IPS-15b (cell line): ENCODE data around the gene CYSRT1.

Source experiments
- H3K27me3 ChIP-seq: one replicate; pipeline ENCODE4 v1.6.1; 2013; ENCODE audit warnings: low read length; ENCODE audit not compliant: control insufficient read depth, insufficient read depth
- H3K36me3 ChIP-seq: one replicate; pipeline ENCODE4 v1.6.1; 2013; ENCODE audit warnings: low read length; ENCODE audit not compliant: control insufficient read depth, insufficient read depth
- H3K4me1 ChIP-seq: one replicate; pipeline ENCODE4 v1.6.1; 2013; ENCODE audit warnings: mild to moderate bottlenecking, low read length; ENCODE audit not compliant: control insufficient read depth, insufficient read depth
- H3K4me3 ChIP-seq: one replicate; pipeline ENCODE4 v1.5.1; 2013; ENCODE audit warnings: low read depth, low read length
- H3K9ac ChIP-seq: one replicate; pipeline ENCODE4 v1.6.1; 2013; ENCODE audit warnings: low read depth, mild to moderate bottlenecking, low read length
- H3K9me3 ChIP-seq: one replicate; pipeline ENCODE4 v1.6.1; 2013; ENCODE audit warnings: mild to moderate bottlenecking, low read length; ENCODE audit not compliant: control insufficient read depth, insufficient read depth

The CYSRT1 gene

GRCh38 chr9:137216188-137216965 is 8.6 kb upstream of the CYSRT1 start:
- Histone ChIP-seq H3K27me3 (no peaks in the 10 kb centered on the region), H3K4me1 (no peaks in the 10 kb centered on the region), H3K36me3 (peaks cover 35% of the 10 kb centered on the region), H3K9me3 (no peaks in the 10 kb centered on the region), H3K9ac (no peak overlapping the region), H3K4me3 (no peak overlapping the region)

DNA sequence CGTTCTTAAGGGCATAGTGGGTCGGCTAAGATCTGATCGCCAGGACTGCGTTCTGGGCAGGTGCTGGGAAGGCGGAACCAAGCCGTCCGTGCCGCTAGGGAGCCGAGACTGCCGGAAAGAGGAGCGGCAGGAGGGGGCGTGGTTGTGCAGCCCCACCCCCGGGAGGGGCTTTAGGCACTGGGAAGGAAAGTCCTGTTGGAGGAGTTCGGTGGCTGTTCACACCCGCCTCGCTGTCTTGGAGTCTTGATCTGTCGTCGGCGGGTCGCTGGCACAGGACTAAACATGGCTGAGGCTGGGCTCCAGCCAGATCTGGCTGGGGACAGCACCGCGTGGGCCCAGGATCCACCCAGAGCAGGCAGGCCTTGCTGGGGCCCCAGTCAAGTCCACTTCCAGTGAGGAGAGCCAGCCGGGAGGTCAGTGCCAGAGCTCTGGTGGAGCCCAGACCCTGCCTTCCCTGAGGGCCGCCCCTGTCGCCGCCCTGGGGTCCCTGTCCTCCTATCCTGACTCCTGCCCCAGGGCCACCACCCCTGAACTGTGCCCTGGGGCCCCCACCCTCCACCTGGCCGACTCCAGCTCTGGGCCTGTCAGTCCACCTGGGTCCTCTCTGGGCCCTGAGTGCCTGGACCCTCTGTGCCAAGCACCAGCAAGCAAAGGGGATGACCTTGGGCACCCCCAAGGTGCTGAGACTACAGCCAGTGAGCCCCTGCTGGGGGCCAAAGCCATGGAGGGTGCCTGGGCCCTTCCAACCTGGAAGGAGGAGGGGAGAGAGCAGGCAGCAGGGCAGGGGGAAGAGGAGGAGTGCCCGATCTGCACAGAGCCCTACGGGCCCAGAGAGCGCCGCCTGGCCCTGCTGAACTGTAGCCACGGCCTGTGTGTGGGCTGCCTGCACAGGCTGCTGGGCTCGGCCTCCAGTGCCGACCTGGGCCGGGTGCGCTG is 7.4 kb upstream of the CYSRT1 start:
- Histone ChIP-seq H3K9ac (no peak overlapping the region), H3K4me3 (no peak overlapping the region), H3K36me3 (peaks cover 32% of the 10 kb centered on the region), H3K4me1 (no peaks in the 10 kb centered on the region), H3K9me3 (no peaks in the 10 kb centered on the region), H3K27me3 (no peaks in the 10 kb centered on the region)

GRCh38 chr9:137218212-137218753 is 6.7 kb upstream of the CYSRT1 start:
- Histone ChIP-seq H3K36me3 (peaks cover 28% of the 10 kb centered on the region), H3K4me1 (no peaks in the 10 kb centered on the region), H3K27me3 (no peaks in the 10 kb centered on the region), H3K4me3 (no peak overlapping the region), H3K9ac (no peak overlapping the region), H3K9me3 (no peaks in the 10 kb centered on the region)

DNA sequence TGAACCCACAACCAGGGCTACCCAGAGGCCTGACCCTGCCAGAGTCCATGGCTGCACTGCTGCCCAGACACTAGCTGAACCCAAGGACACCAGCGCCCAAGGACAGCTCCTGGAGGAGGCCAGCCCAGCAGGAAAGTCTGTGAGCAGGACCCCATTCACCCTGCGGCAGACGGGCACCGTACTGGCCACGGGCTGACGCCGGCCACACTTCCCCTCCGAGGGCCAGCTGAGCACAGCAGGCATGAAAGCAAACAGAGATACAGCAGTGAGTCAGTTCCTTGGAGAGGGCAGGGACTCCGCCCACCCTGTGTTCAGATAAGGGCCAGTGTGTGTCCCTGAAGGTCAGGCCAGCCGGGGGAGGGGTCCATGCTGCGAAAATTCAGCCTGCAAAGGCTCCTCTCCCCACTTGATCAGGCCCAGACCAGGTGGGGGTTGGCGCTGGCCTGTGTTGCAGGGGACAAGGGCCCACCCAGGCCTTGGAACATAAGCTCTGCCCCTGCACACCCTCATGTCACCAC is 6.2 kb upstream of the CYSRT1 start:
- H3K9ac ChIP-seq, result no peak overlapping the region
- H3K36me3 ChIP-seq, result peaks cover 23% of the 10 kb centered on the region

GRCh38 chr9:137219757-137220316 is 5.1 kb upstream of the CYSRT1 start:
- Histone ChIP-seq H3K4me3 (no peak overlapping the region), H3K36me3 (peaks cover 14% of the 10 kb centered on the region), H3K9ac (no peak overlapping the region), H3K4me1 (no peaks in the 10 kb centered on the region), H3K9me3 (no peaks in the 10 kb centered on the region), H3K27me3 (no peaks in the 10 kb centered on the region)

More for the DNA sequence above, 6.2 kb upstream of the CYSRT1 start:
- H3K9me3 ChIP-seq, result no peaks in the 10 kb centered on the region
- no peaks in the 10 kb centered on the region for H3K27me3 ChIP-seq
- H3K4me1 ChIP-seq, result no peaks in the 10 kb centered on the region
- no peak overlapping the region for H3K4me3 ChIP-seq

DNA sequence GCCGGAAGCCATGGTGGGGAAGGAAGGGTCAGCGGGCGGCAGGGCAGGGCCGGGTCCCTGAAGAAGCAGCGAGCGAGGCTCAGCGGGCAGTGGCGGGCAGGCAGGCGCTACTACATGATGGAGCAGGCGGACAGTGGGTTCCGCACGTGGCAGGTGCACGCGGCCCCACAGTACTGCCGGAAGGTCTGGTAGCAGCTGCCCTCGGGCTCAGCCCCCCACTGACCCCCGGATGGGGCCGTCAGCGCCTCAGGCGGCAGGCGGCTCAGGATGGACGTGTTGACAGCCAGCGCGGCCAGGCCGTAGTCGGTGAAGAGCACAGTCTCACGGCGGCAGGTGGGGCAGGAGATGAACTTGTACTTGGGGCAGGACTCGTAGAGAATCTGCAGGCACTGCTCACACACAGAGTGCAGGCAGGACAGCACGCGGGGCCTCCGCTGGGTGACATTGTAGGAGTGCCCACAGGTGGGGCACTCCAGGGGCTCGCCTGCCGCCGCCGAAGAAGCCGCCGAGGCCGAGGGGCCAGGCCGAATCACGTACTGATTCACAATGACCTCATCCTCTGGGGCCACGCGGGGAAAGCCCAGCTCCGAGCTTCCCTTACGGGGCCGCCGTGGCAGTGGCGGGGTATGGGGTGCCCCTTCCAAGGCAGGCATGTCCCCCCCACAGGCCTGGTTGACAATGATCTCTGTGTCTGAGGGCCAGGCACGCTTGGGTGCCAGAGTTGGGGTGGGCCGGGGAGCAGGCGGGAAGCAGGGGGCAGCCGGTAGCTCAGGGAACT is 4.5 kb upstream of the CYSRT1 start:
- no peaks in the 10 kb centered on the region for H3K9me3 ChIP-seq
- no peaks in the 10 kb centered on the region for H3K4me1 ChIP-seq
- no peak overlapping the region for H3K4me3 ChIP-seq
- no peaks in the 10 kb centered on the region for H3K27me3 ChIP-seq
- peaks cover 10% of the 10 kb centered on the region for H3K36me3 ChIP-seq
- H3K9ac ChIP-seq, result no peak overlapping the region

DNA sequence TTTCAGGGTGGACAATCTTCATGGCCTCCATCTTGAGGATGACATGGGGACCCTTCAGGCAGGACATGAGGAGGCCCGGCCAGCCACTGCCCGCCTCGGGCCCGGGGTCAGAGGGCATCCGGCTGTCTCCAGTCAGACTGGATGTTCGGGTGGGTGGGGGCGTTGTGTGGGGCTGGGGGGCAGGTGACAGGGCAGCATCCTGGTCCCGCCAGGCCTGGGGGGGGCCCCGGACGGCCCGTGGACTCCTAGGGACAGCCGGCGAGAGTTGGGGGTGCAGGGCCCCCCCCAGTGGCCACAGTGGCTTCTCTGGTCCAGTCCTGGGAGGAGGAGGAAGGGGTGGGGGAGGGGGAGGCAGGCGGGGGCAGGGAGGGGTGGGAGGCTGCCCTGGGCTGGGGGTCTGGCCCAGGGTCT is 3.9 kb upstream of the CYSRT1 start:
- H3K9me3 ChIP-seq, result no peaks in the 10 kb centered on the region
- no peaks in the 10 kb centered on the region for H3K27me3 ChIP-seq
- H3K4me3 ChIP-seq, result no peak overlapping the region
- no peak overlapping the region for H3K9ac ChIP-seq
- no peaks in the 10 kb centered on the region for H3K4me1 ChIP-seq
- H3K36me3 ChIP-seq, result peaks cover 8% of the 10 kb centered on the region

DNA sequence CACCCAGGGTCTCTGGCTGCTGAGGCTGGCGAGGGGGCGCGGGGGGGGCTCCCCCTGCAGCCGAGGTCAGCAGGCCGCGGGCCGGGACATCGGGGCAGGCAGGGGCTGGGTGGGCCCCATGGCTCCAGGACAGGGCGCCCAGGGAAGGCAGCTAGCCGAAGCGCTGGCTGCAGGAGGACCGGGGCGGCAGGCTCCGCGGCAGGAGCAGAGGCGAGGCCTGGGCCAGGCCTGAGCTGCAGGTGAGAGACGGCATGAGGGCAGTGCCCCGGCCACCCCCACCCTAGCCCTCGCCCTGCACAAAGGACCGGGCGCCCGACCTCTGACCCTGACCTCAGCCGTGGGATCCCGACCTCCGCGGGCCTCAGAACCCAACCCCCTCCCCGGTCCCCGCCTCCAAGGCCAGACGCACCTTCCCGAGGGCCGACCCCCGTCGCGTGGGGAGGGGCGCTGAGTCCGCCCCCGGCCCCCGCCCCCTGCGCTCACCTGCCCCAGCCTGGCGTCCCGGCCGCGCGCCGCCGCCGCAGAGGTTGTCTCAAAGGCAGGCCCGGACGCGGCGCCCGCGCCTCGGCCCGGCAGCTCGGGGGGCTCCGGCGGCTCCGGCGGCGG is 3.4 kb upstream of the CYSRT1 start:
- no peak overlapping the region for H3K9ac ChIP-seq
- no peaks in the 10 kb centered on the region for H3K4me1 ChIP-seq
- peak overlapping the region; percentile 43 for H3K4me3 ChIP-seq

DNA sequence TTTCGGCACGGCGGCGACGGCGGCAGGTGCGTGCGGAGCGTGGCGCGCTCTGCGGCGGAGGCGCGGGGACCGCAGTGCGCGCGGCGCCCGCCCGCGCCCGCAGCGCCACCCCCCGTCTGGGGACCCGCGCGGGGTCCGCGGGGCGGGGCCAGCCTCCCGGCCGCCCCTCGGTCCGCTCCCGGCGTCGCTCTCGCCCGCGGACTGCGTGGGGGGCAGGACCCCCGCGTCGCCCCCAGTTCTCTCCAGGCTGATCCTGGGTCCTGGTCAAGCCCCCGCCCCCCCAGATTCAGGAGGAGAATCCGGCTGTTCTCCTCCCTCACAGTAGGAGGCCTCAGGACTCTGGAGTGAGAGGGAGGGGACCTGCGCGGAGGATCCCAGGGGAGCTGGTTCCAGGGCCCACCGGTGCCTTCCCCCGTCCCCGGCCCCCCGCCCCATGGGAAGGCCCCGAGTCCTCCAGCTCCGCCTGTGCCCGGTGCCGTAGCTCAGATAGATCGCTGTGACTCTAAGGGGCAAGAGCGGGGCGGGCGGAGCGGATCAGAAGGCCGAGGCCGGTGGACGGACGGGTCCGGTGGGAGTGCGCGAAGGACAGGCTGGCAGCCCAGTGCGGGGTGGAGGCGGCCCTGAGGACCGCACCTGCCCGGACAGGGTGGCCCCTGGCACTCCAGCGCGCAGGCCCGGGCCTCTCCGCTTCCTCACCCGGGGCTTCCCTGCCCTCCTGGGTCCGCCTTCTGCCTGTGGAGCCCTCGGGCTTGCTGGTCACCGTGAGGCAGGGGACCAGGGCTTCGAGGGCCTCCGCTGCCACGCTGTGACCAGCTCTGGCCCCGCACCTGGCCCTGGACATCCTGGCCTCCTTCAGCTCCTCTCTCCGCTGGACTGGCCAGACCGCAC is 2.5 kb upstream of the CYSRT1 start, which contains the start of gene RNF208:
RNF208 (minus strand) TSS at position 51 of the 888 bp plus-strand sequence. CDS start 1,028 bp downstream, outside the sequence.
- H3K9me3 ChIP-seq, result no peaks in the 10 kb centered on the region
- H3K27me3 ChIP-seq, result no peaks in the 10 kb centered on the region
- H3K4me3 ChIP-seq, result peak within 1 kb of the TSS; percentile 63
- H3K9ac ChIP-seq, result peak within 1 kb of the TSS; percentile 41
- no peaks in the 10 kb centered on the region for H3K36me3 ChIP-seq
- no peaks in the 10 kb centered on the region for H3K4me1 ChIP-seq

More for the DNA sequence above, 3.4 kb upstream of the CYSRT1 start:
- no peaks in the 10 kb centered on the region for H3K27me3 ChIP-seq
- H3K9me3 ChIP-seq, result no peaks in the 10 kb centered on the region
- H3K36me3 ChIP-seq, result peaks cover 3% of the 10 kb centered on the region
